Right ventricle myocardium superior (tissue), 1 donor: ENCODE results near the gene MAP3K5. TPM values are rescaled to one million over a fixed set of nuclear protein-coding genes. Genes with fewer than 3 reads are reported as not detected.
"Not testable (repeated sequence)": the region's sequence is repeated elsewhere in the genome, so short reads cannot be mapped to it uniquely, and the experiment has no call there.

Experiments used
- ATAC-seq: fragments of 200-7000 bp; cut with Tn5 transposase; one replicate; pipeline ENCODE4 v1.9.1; 2020; ENCODE audit warnings: mild to moderate bottlenecking; ENCODE audit not compliant: poor library complexity
- DNase-seq: peaks from one replicate; pipeline ENCODE4 v3.0.0-alpha.2; 2020
- intact Hi-C: fragments of 100-400 bp; cut with DNase I; formaldehyde crosslinking; loops from one replicate; pipeline ENCODE4 v1.11.2; 2022
- total RNA-seq: library from RNA; stranded (reverse); fragmentation: NEBNext Ultra II Directional; extraction: Animal tissue kit (Norgen Biotek cat#: 25700); gene quantifications from one replicate; pipeline ENCODE4 v1.2.1, GENCODE V29; 2021
- donor health status: DM: no; HTN: yes; CAD: no; lungs with severe emphysema.

The MAP3K5 gene
- total RNA-seq, 1 donor from 2014 or later, result 39.9 TPM

- DNase-seq, ATAC-seq: not testable (repeated sequence)
- intact Hi-C loops, result loop anchor here (5.0 kb wide), 1 partner anchor 208 kb away; the partner anchor contains the start of gene MAP3K5
Observed at GRCh38 chr6:136584290-136584689, 208.0 kb downstream of the MAP3K5 start.

GRCh38 chr6:136582711-136583471 lies 209.4 kb downstream of the MAP3K5 start:
- ATAC-seq (peak; percentile 55), DNase-seq (no peak)
- intact Hi-C loops, result loop anchor here (5.0 kb wide), 1 partner anchor 209 kb away; the partner anchor contains the start of gene MAP3K5

GRCh38 chr6:136579800-136580199 lies 212.5 kb downstream of the MAP3K5 start:
- intact Hi-C loops, result loop anchor here (5.0 kb wide), 1 partner anchor 213 kb away; the partner anchor contains the start of gene MAP3K5
- DNase-seq (no peak), ATAC-seq (no peak)

- intact Hi-C loops, result no loop called here
Observed at GRCh38 chr6:136576821-136577220, 215.5 kb downstream of the MAP3K5 start.

GRCh38 chr6:136571496-136571895 lies 220.8 kb downstream of the MAP3K5 start:
- intact Hi-C loops, result no loop called here
- no peak for DNase-seq
- no peak for ATAC-seq

More at GRCh38 chr6:136576821-136577220, 215.5 kb downstream of the MAP3K5 start:
- no peak for DNase-seq
- no peak for ATAC-seq

- intact Hi-C loops, result no loop called here
- DNase-seq (no peak), ATAC-seq (no peak)
Observed at GRCh38 chr6:136571065-136571464, 221.2 kb downstream of the MAP3K5 start.

GRCh38 chr6:136568129-136568528 lies 224.1 kb downstream of the MAP3K5 start:
- DNase-seq, result no peak
- intact Hi-C loops, result no loop called here
- no peak for ATAC-seq

- intact Hi-C loops, result no loop called here
Observed at GRCh38 chr6:136567688-136568087, 224.6 kb downstream of the MAP3K5 start.

GRCh38 chr6:136566851-136567250 lies 225.4 kb downstream of the MAP3K5 start:
- ATAC-seq (no peak), DNase-seq (no peak)
- intact Hi-C loops, result no loop called here

More at GRCh38 chr6:136567688-136568087, 224.6 kb downstream of the MAP3K5 start:
- no peak for DNase-seq
- no peak for ATAC-seq

GRCh38 chr6:136566007-136566487 lies 226.2 kb downstream of the MAP3K5 start:
- DNase-seq, result peak; percentile 58
- peak; percentile 55 for ATAC-seq
- intact Hi-C loops, result no loop called here

- no peak for ATAC-seq
- intact Hi-C loops, result no loop called here
- no peak for DNase-seq
Observed at GRCh38 chr6:136564180-136564579, 228.1 kb downstream of the MAP3K5 start.

GRCh38 chr6:136563386-136564152 lies 228.7 kb downstream of the MAP3K5 start:
- ATAC-seq (peak; percentile 15), DNase-seq (no peak)
- intact Hi-C loops, result no loop called here

- intact Hi-C loops, result no loop called here
- ATAC-seq (no peak), DNase-seq (no peak)
Observed at GRCh38 chr6:136562211-136562610, 230.1 kb downstream of the MAP3K5 start.

- DNase-seq, result no peak
- intact Hi-C loops, result no loop called here
- ATAC-seq, result no peak
Observed at GRCh38 chr6:136553166-136553787, 239.0 kb downstream of the MAP3K5 start.

- intact Hi-C loops, result no loop called here
- DNase-seq, result no peak
- ATAC-seq, result no peak
Observed at GRCh38 chr6:136552054-136552453, 240.2 kb downstream of the MAP3K5 start.

GRCh38 chr6:136551103-136551502 lies 241.2 kb downstream of the MAP3K5 start:
- ATAC-seq, result no peak
- intact Hi-C loops, result no loop called here
- DNase-seq, result no peak

GRCh38 chr6:136550330-136551071 lies 241.8 kb downstream of the MAP3K5 start, which contains the start of gene MAP7:
MAP7 (minus strand) TSS chr6:136550422; CDS start chr6:136550408, 14 bp downstream.
- DNase-seq (peak; percentile 65), ATAC-seq (peak; percentile 88)
- intact Hi-C loops, result no loop called here

- DNase-seq (no peak), ATAC-seq (peak; percentile 85)
- intact Hi-C loops, result no loop called here
Observed at GRCh38 chr6:136550045-136550329, 242.3 kb downstream of the MAP3K5 start.
